Measurements from ENCODE around the gene IFFO2.

Gene IFFO2

GRCh38 chr1:18989176-18989799 is 32.8 kb upstream of the IFFO2 start:
- H3K79me2 ChIP-seq (ENCODE audit: low read length): no peaks in the 10 kb centered on the region
- no peaks in the 10 kb centered on the region for H3K4me1 ChIP-seq (ENCODE audit: low read length)
- H3K36me3 ChIP-seq (replicated peaks; ENCODE audit: insufficient read depth, low read length): no peaks in the 10 kb centered on the region
- TF ChIP-seq EZH2 (optimal IDR thresholded peaks at IDR 0.05; ENCODE audit: low read depth, low read length) (no peak), CTCF (IDR thresholded peaks at IDR 0.05; ENCODE audit: low read length) (no peak), EZH2phosphoT487 (IDR thresholded peaks at IDR 0.05; ENCODE audit: low read length) (no peak)
- H2AFZ ChIP-seq (ENCODE audit: low read length): no peak overlapping the region
- no peaks in the 10 kb centered on the region for H4K20me1 ChIP-seq (ENCODE audit: insufficient read depth, low read length)
- H3K9me3 ChIP-seq (replicated peaks; ENCODE audit: insufficient read depth, low read length): no peaks in the 10 kb centered on the region
- H3K27me3 ChIP-seq (replicated peaks; ENCODE audit: insufficient read depth, low read length): peaks cover 65% of the 10 kb centered on the region
- no peak overlapping the region for H3K4me2 ChIP-seq (ENCODE audit: low read depth, low read length)
- no peak overlapping the region for H3K27ac ChIP-seq (ENCODE audit: low read length)
- no peaks in the 10 kb centered on the region for H3F3A ChIP-seq (ENCODE audit: insufficient read depth, low read length)
- no peak overlapping the region for H3K9ac ChIP-seq (ENCODE audit: low read length)
- no peak overlapping the region for H3K4me3 ChIP-seq (ENCODE audit: low read length)
- no peaks in the 10 kb centered on the region for H3K9me2 ChIP-seq (replicated peaks; ENCODE audit: insufficient read depth, low read length)
- no peak for DNase-seq

- Histone ChIP-seq H3K4me3 (ENCODE audit: low read length) (no peak overlapping the region), H3K27me3 (replicated peaks; ENCODE audit: insufficient read depth, low read length) (peaks cover 44% of the 10 kb centered on the region), H3K9me2 (replicated peaks; ENCODE audit: insufficient read depth, low read length) (no peaks in the 10 kb centered on the region), H2AFZ (ENCODE audit: low read length) (no peak overlapping the region), H3K9ac (ENCODE audit: low read length) (no peak overlapping the region), H4K20me1 (ENCODE audit: insufficient read depth, low read length) (no peaks in the 10 kb centered on the region), H3K4me1 (ENCODE audit: low read length) (peaks cover 10% of the 10 kb centered on the region), H3K4me2 (ENCODE audit: low read depth, low read length) (peak overlapping the region; percentile 7; the same call in 1 of the 2 replicates), H3F3A (ENCODE audit: insufficient read depth, low read length) (no peaks in the 10 kb centered on the region), H3K79me2 (ENCODE audit: low read length) (no peaks in the 10 kb centered on the region), H3K36me3 (replicated peaks; ENCODE audit: insufficient read depth, low read length) (no peaks in the 10 kb centered on the region), H3K9me3 (replicated peaks; ENCODE audit: insufficient read depth, low read length) (no peaks in the 10 kb centered on the region), H3K27ac (ENCODE audit: low read length) (no peak overlapping the region)
- TF ChIP-seq CTCF (IDR thresholded peaks at IDR 0.05; ENCODE audit: low read length) (no peak), EZH2 (optimal IDR thresholded peaks at IDR 0.05; ENCODE audit: low read depth, low read length) (no peak), EZH2phosphoT487 (IDR thresholded peaks at IDR 0.05; ENCODE audit: low read length) (no peak)
- DNase-seq: no peak
Measured at GRCh38 chr1:18981242-18981641, 24.8 kb upstream of the IFFO2 start.

GRCh38 chr1:18978706-18979105 is 22.2 kb upstream of the IFFO2 start:
- H3K27ac ChIP-seq (ENCODE audit: low read length): no peak overlapping the region
- H4K20me1 ChIP-seq (ENCODE audit: insufficient read depth, low read length): no peaks in the 10 kb centered on the region
- no peak overlapping the region for H3K4me2 ChIP-seq (ENCODE audit: low read depth, low read length)
- H2AFZ ChIP-seq (ENCODE audit: low read length): no peak overlapping the region
- no peak overlapping the region for H3K4me3 ChIP-seq (ENCODE audit: low read length)
- no peaks in the 10 kb centered on the region for H3K79me2 ChIP-seq (ENCODE audit: low read length)
- H3F3A ChIP-seq (ENCODE audit: insufficient read depth, low read length): no peaks in the 10 kb centered on the region
- H3K27me3 ChIP-seq (replicated peaks; ENCODE audit: insufficient read depth, low read length): peaks cover 20% of the 10 kb centered on the region
- H3K9me2 ChIP-seq (replicated peaks; ENCODE audit: insufficient read depth, low read length): no peaks in the 10 kb centered on the region
- H3K9ac ChIP-seq (ENCODE audit: low read length): no peak overlapping the region
- H3K36me3 ChIP-seq (replicated peaks; ENCODE audit: insufficient read depth, low read length): no peaks in the 10 kb centered on the region
- DNase-seq: no peak
- H3K9me3 ChIP-seq (replicated peaks; ENCODE audit: insufficient read depth, low read length): no peaks in the 10 kb centered on the region
- H3K4me1 ChIP-seq (ENCODE audit: low read length): peaks cover 10% of the 10 kb centered on the region
- no peak for TF ChIP-seq CTCF (IDR thresholded peaks at IDR 0.05; ENCODE audit: low read length)
- no peak for TF ChIP-seq EZH2 (optimal IDR thresholded peaks at IDR 0.05; ENCODE audit: low read depth, low read length)
- no peak for TF ChIP-seq EZH2phosphoT487 (IDR thresholded peaks at IDR 0.05; ENCODE audit: low read length)

Data from MM.1S (cell line).